ENCODE data around the gene ALG10B. TPM values are rescaled to one million over a fixed set of nuclear protein-coding genes. Genes with fewer than 3 reads are reported as not detected.
A peak's percentile ranks its signal among the peaks of the same experiment; 100 is the strongest.

The ALG10B gene
- total RNA-seq: 9.3 and 9.8 TPM in 2 replicates

DNA sequence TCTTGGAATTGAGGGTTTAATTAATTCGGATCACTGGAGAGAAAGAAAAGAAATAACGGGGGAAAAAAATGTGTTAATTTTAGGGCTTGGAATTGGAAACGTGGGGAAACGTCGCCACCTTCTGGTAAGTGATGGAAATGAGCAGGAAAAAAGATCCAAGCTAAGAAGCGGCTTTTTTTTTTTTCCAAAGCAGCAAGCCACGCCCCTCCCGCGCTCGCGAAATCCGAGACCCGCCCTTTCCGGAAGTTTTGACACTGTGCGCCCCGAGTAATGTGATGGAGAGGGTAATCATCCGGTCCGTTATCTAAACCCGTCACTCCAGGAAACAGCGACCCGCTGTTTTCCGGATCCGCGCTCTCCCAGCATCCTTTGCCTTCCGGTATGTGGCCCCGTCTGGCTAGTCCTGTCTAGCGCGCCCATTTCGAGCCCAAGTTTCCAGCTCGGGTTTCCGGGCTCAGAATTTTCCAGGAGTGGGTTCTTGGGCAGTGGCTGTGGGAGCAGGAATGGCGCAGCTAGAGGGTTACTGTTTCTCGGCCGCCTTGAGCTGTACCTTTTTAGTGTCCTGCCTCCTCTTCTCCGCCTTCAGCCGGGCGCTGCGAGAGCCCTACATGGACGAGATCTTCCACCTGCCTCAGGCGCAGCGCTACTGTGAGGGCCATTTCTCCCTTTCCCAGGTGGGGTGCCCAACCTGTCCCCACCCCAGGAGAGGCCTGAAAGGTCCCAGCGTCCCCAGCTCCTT lies at the start of gene ALG10B:
Gene ALG10B (plus strand): TSS at position 384 of the 739 bp plus-strand sequence. CDS start 120 bp downstream, at position 504.
- peak; percentile 97 for ATAC-seq (ENCODE audit: low read depth)
- CTCF ChIA-PET: interaction anchor here (0.9 to 1.2 kb wide), 2 partner anchors 9 to 174 kb away, joined by 3 to 4 read pairs; no protein-coding TSS in a partner anchor
- peak; percentile 85 for DNase-seq
- no peaks in the 10 kb centered on the region for H3K9me3 Mint-ChIP-seq
- peaks cover 17% of the 10 kb centered on the region for H3K36me3 Mint-ChIP-seq (ENCODE audit: low read depth)
- H3K27me3 Mint-ChIP-seq: no peaks in the 10 kb centered on the region
- peaks cover 15% of the 10 kb centered on the region for H3K4me1 Mint-ChIP-seq
- peak within 1 kb of the TSS; percentile 87 for H3K27ac Mint-ChIP-seq
- intact Hi-C loops (cut with micrococcal nuclease): loop anchor here (1.0 kb wide), 2 partner anchors 178 to 1304 kb away; no protein-coding TSS in a partner anchor
- POLR2A ChIA-PET: interaction anchor here (0.6 to 1.8 kb wide), 6 partner anchors 10 to 1299 kb away, joined by 3 to 5 read pairs (median 4); partner anchors contain the start of gene CPNE8
- H3K4me3 Mint-ChIP-seq: peak within 1 kb of the TSS; percentile 92
- no peak for TF ChIP-seq CTCF (IDR thresholded peaks at IDR 0.05)

GRCh38 chr12:38268612-38269011 lies 48.0 kb upstream of the ALG10B start:
- no peaks in the 10 kb centered on the region for H3K27me3 Mint-ChIP-seq
- CTCF ChIA-PET: no interaction called here
- no peak overlapping the region for H3K27ac Mint-ChIP-seq
- DNase-seq (no peak), ATAC-seq (ENCODE audit: low read depth) (no peak)
- no peaks in the 10 kb centered on the region for H3K4me1 Mint-ChIP-seq
- intact Hi-C loops (cut with micrococcal nuclease): no loop called here
- peaks cover 2% of the 10 kb centered on the region for H3K9me3 Mint-ChIP-seq
- no peak overlapping the region for H3K4me3 Mint-ChIP-seq
- no peak for TF ChIP-seq CTCF (IDR thresholded peaks at IDR 0.05)
- POLR2A ChIA-PET: no interaction called here
- no peaks in the 10 kb centered on the region for H3K36me3 Mint-ChIP-seq (ENCODE audit: low read depth)

DNA sequence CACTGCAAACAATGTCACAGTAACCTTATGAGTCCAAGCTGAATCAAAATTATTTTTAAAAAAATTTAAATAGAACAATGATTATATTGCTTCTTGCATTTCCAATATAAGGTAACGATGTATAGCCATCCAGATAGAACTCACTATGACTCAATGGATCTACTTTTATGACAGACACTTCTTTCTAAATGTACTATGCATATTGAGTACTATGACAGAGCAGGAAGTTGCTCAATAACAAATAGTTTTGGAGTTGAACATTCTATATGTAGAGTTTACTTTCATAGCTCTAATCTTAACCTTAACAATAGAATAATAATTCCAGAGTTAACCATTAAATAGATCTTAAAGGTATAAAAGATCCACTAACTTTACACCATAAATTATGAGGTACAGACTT lies 46.7 kb upstream of the ALG10B start:
- ATAC-seq (ENCODE audit: low read depth) (no peak), DNase-seq (no peak)
- Mint-ChIP-seq H3K36me3 (ENCODE audit: low read depth) (no peaks in the 10 kb centered on the region), H3K27me3 (no peaks in the 10 kb centered on the region), H3K27ac (no peak overlapping the region), H3K4me1 (no peaks in the 10 kb centered on the region), H3K4me3 (no peak overlapping the region), H3K9me3 (peaks cover 2% of the 10 kb centered on the region)
- intact Hi-C loops (cut with micrococcal nuclease): no loop called here
- ChIA-PET CTCF (interaction anchor here (0.6 kb wide), 1 partner anchor 20 kb away, joined by 3 read pairs; no protein-coding TSS in a partner anchor), POLR2A (no interaction called here)
- no peak for TF ChIP-seq CTCF (IDR thresholded peaks at IDR 0.05)

DNA sequence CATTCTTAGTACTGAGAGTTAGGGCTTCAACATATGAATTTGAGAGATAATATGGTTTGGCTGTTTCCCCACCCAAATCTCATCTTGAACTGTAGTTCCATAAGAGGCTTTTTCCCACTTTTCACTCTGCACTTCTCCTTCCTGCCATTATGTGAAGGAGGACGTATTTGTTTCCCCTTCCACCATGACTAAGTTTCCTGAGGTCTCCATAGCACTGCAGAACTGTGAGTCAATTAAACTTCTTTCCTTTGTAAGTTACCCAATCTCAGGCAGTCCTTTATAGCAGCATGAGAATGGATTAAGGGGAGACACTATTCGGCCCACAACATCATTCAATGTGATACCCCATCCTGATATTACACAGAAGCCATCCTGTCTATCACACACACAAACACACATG lies 36.8 kb upstream of the ALG10B start:
- CTCF ChIA-PET: no interaction called here
- H3K4me1 Mint-ChIP-seq: no peaks in the 10 kb centered on the region
- no peak for ATAC-seq (ENCODE audit: low read depth)
- no peaks in the 10 kb centered on the region for H3K36me3 Mint-ChIP-seq (ENCODE audit: low read depth)
- H3K27ac Mint-ChIP-seq: no peak overlapping the region
- peaks cover 2% of the 10 kb centered on the region for H3K9me3 Mint-ChIP-seq
- intact Hi-C loops (cut with micrococcal nuclease): no loop called here
- no peak for TF ChIP-seq CTCF (IDR thresholded peaks at IDR 0.05)
- H3K4me3 Mint-ChIP-seq: no peak overlapping the region
- no peak for DNase-seq
- POLR2A ChIA-PET: no interaction called here
- H3K27me3 Mint-ChIP-seq: no peaks in the 10 kb centered on the region

DNA sequence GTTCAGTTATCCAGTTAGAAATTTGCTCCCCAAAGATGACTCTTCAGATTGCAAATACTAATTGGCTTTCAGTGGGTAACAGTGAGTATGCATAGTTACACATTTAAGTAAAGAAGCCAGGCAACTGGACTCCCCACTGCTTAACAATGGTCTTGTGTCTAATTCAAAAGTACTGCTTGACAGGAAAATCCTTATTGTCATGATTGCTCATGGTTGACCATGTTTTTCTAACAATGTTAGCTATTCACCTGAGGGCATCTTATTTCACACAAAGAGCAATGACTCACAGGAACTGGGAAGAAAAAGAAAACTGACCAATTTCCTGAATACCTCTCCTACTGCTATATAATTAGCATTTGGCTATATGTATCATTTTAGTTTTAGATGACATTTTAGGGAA lies 33.7 kb upstream of the ALG10B start:
- ATAC-seq (ENCODE audit: low read depth): no peak
- intact Hi-C loops (cut with micrococcal nuclease): no loop called here
- H3K4me3 Mint-ChIP-seq: no peak overlapping the region
- H3K36me3 Mint-ChIP-seq (ENCODE audit: low read depth): no peaks in the 10 kb centered on the region
- TF ChIP-seq CTCF (IDR thresholded peaks at IDR 0.05): no peak
- no peak overlapping the region for H3K27ac Mint-ChIP-seq
- H3K27me3 Mint-ChIP-seq: no peaks in the 10 kb centered on the region
- ChIA-PET CTCF (no interaction called here), POLR2A (no interaction called here)
- no peaks in the 10 kb centered on the region for H3K9me3 Mint-ChIP-seq
- DNase-seq: no peak
- H3K4me1 Mint-ChIP-seq: no peaks in the 10 kb centered on the region

All from activated B cell treated with CpG ODN at 0.5 μM for 24 hours (primary cell).